H1 (cell line): Measurements from ENCODE around the gene PTMS. TPM values are rescaled to one million over a fixed set of nuclear protein-coding genes. Genes with fewer than 3 reads are reported as not detected.

Experiments used
- CTCF ChIA-PET: fragments of 300-600 bp; sonication (Branson Sonifier 250); formaldehyde crosslinking; loops from one replicate; lab custom pipeline; 2021; ENCODE audit not compliant: partially characterized antibody; lab: Charles Lee
- POLR2A ChIA-PET: fragments of 300-600 bp; sonication (Branson Sonifier 250); formaldehyde crosslinking; loops from one replicate; lab custom pipeline; 2021; ENCODE audit warnings: inconsistent platforms; ENCODE audit not compliant: partially characterized antibody; lab: Charles Lee
- DNase-seq, 2 experiments: peaks; one replicate each; pipeline versions ENCODE4 v3.0.0 to v3.0.0-alpha.2; 2010 to 2022; ENCODE audit warnings: low spot score in 2 of 2, low read depth in 1 of 2, mixed read lengths in 1 of 2
- FAIRE-seq: peaks from 2 replicates; lab custom pipeline; 2011; peaks lifted over from hg19 to GRCh38; lab: Jason Lieb, UNC
- H2AFZ ChIP-seq: 2 replicates; pipeline ENCODE4 v1.8.1; 2012; ENCODE audit warnings: low read length, inconsistent platforms
- H2AK5ac ChIP-seq: 2 replicates; pipeline ENCODE4 v1.6.1; 2013; ENCODE audit warnings: low read depth, low read length
- H2BK120ac ChIP-seq: replicated peaks from 2 replicates; pipeline ENCODE3; 2013; ENCODE audit warnings: low read depth, low read length, inconsistent platforms
- H2BK12ac ChIP-seq: 2 replicates; pipeline ENCODE4 v1.6.1; 2013; ENCODE audit warnings: low read depth, low read length
- H2BK15ac ChIP-seq: 2 replicates; pipeline ENCODE4 v1.6.1; 2013; ENCODE audit warnings: low read length
- H2BK20ac ChIP-seq: 2 replicates; pipeline ENCODE4 v1.6.1; 2013; ENCODE audit warnings: low read length
- H2BK5ac ChIP-seq: 2 replicates; pipeline ENCODE4 v1.6.1; 2013; ENCODE audit warnings: low read depth, low read length
- H3K14ac ChIP-seq: 2 replicates; pipeline ENCODE4 v1.6.1; 2013; ENCODE audit warnings: inconsistent platforms; ENCODE audit not compliant: insufficient read length
- H3K18ac ChIP-seq: 2 replicates; pipeline ENCODE4 v1.6.1; 2013; ENCODE audit warnings: low read length; ENCODE audit errors: extremely low read depth
- H3K23ac ChIP-seq: 2 replicates; pipeline ENCODE4 v1.6.1; 2013; ENCODE audit warnings: inconsistent platforms; ENCODE audit not compliant: insufficient read length
- H3K23me2 ChIP-seq: 2 replicates; pipeline ENCODE4 v1.6.1; 2013; ENCODE audit warnings: low read depth, low read length
- H3K27ac ChIP-seq: 2 replicates; pipeline ENCODE4 v1.6.1; 2011; ENCODE audit warnings: low read depth, low read length, inconsistent platforms
- H3K27me3 ChIP-seq, 4 experiments: replicated peaks in 1 of 4; 1 replicate in 1 of 4; 2 replicates in 3 of 4; pipeline versions ENCODE4 v1.6.1 to v1.8.1; 2011 to 2013; ENCODE audit warnings: low read length in 3 of 4, mild to moderate bottlenecking in 3 of 4, inconsistent platforms in 2 of 4, mixed read lengths in 2 of 4, moderate library complexity in 1 of 4; ENCODE audit not compliant: control insufficient read depth in 3 of 4, insufficient read depth in 3 of 4; ENCODE audit errors: extremely low read depth in 1 of 4
- H3K36me3 ChIP-seq, 4 experiments: 2 replicates each; pipeline versions ENCODE4 v1.6.1 to v1.8.1; 2011 to 2013; ENCODE audit warnings: mild to moderate bottlenecking in 4 of 4, low read length in 3 of 4, moderate library complexity in 2 of 4, control low read depth in 1 of 4, inconsistent platforms in 1 of 4; ENCODE audit not compliant: insufficient read depth in 4 of 4, control insufficient read depth in 2 of 4
- H3K4ac ChIP-seq: replicated peaks from 2 replicates; pipeline ENCODE3; 2013; ENCODE audit warnings: low read length, low read depth, mixed read lengths, inconsistent platforms; ENCODE audit not compliant: insufficient read length
- H3K4me1 ChIP-seq, 4 experiments: replicated peaks in 1 of 4; 1 replicate in 1 of 4; 2 replicates in 3 of 4; pipeline versions ENCODE4 v1.6.1 to v1.8.1; 2011 to 2013; ENCODE audit warnings: low read length in 3 of 4, inconsistent platforms in 2 of 4, mixed read lengths in 1 of 4; ENCODE audit not compliant: insufficient read depth in 4 of 4, control insufficient read depth in 3 of 4
- H3K4me2 ChIP-seq, 2 experiments: 2 replicates each; pipeline versions ENCODE4 v1.6.1 to v1.8.1; 2011 to 2013; ENCODE audit warnings: low read depth in 2 of 2, low read length in 2 of 2, control low read depth in 1 of 2, inconsistent platforms in 1 of 2, mild to moderate bottlenecking in 1 of 2; ENCODE audit not compliant: insufficient read depth in 1 of 2
- H3K4me3 ChIP-seq, 4 experiments: fragments of 200-600, 300-600 bp in 1 of 4; sonication (generic), shearing (Covaris generic), sonication (Bioruptor Twin) in 1 of 4; 2 replicates each; pipeline versions ENCODE4 v1.5.1 to v1.8.1; 2011 to 2016; ENCODE audit warnings: low read length in 4 of 4, low read depth in 3 of 4, control low read depth in 2 of 4, inconsistent platforms in 2 of 4, mild to moderate bottlenecking in 2 of 4, mixed read lengths in 1 of 4, moderate library complexity in 1 of 4; ENCODE audit not compliant: insufficient read depth in 2 of 4; ENCODE audit errors: extremely low read depth in 1 of 4
- H3K56ac ChIP-seq: replicated peaks from 2 replicates; pipeline ENCODE3; 2013; ENCODE audit warnings: low read depth, mild to moderate bottlenecking, mixed read lengths, low read length, inconsistent platforms; ENCODE audit not compliant: insufficient read length
- H3K79me1 ChIP-seq: 2 replicates; pipeline ENCODE4 v1.6.1; 2013; ENCODE audit warnings: low read depth, low read length, control low read depth
- H3K79me2 ChIP-seq, 2 experiments: 2 replicates each; pipeline versions ENCODE4 v1.6.1 to v1.8.1; 2012 to 2013; ENCODE audit warnings: low read length in 2 of 2, mild to moderate bottlenecking in 2 of 2, inconsistent platforms in 1 of 2; ENCODE audit not compliant: insufficient read depth in 2 of 2, control insufficient read depth in 1 of 2
- H3K9ac ChIP-seq, 4 experiments: replicated peaks in 1 of 4; 1 replicate in 1 of 4; 2 replicates in 3 of 4; pipeline versions ENCODE4 v1.6.1 to v1.8.1; 2011 to 2013; ENCODE audit warnings: low read depth in 3 of 4, low read length in 3 of 4, control low read depth in 2 of 4, mild to moderate bottlenecking in 2 of 4, moderate library complexity in 2 of 4, inconsistent platforms in 1 of 4; ENCODE audit errors: extremely low read depth in 1 of 4
- H3K9me3 ChIP-seq, 2 experiments: 2 replicates each; pipeline versions ENCODE4 v1.6.1 to v1.8.1; 2012 to 2013; ENCODE audit warnings: mild to moderate bottlenecking in 2 of 2, moderate library complexity in 2 of 2, control low read depth in 1 of 2, inconsistent platforms in 1 of 2, low read depth in 1 of 2, low read length in 1 of 2, mixed read lengths in 1 of 2; ENCODE audit not compliant: insufficient read depth in 2 of 2
- H4K20me1 ChIP-seq, 2 experiments: replicated peaks in 1 of 2; 2 replicates each; pipeline versions ENCODE3 to v1.8.1; 2011 to 2013; ENCODE audit warnings: inconsistent platforms in 2 of 2, low read length in 2 of 2, mild to moderate bottlenecking in 1 of 2; ENCODE audit not compliant: insufficient read depth in 2 of 2, control insufficient read depth in 1 of 2
- H4K5ac ChIP-seq: 2 replicates; pipeline ENCODE4 v1.6.1; 2013; ENCODE audit warnings: low read length, low read depth, mixed read lengths, inconsistent platforms; ENCODE audit not compliant: insufficient read length
- H4K8ac ChIP-seq: 2 replicates; pipeline ENCODE4 v1.8.0; 2013; ENCODE audit warnings: mild to moderate bottlenecking, moderate library complexity, low read length, inconsistent platforms; ENCODE audit not compliant: insufficient read depth; ENCODE audit errors: extremely low read depth
- H4K91ac ChIP-seq: replicated peaks from 2 replicates; pipeline ENCODE3; 2013; ENCODE audit warnings: low read length, mixed read lengths, inconsistent platforms; ENCODE audit not compliant: insufficient read length
- SAP30 ChIP-seq: fragments of 300-600 bp; sonication (generic); IDR thresholded peaks from 2 replicates; pipeline ENCODE4 v1.7.1; 2012; ENCODE audit warnings: low read length, moderate library complexity, mild to moderate bottlenecking, inconsistent platforms; ENCODE audit not compliant: insufficient read depth, insufficient replicate concordance
- SIX5 ChIP-seq: IDR thresholded peaks from 2 replicates; pipeline ENCODE4 v1.6.1; 2011; ENCODE audit warnings: mild to moderate bottlenecking, low read depth, low read length
- SP1 ChIP-seq: IDR thresholded peaks from 2 replicates; pipeline ENCODE4 v1.6.1; 2011; ENCODE audit warnings: low read depth, low read length
- WGBS, 2 experiments: shearing (Covaris generic) in 1 of 2; methylation state at CpG; one replicate each; pipeline versions ENCODE4 v1.1.6 to v1.1.7; 2013 to 2015; ENCODE audit warnings: low lambda C conversion rate in 2 of 2, mixed read lengths in 2 of 2, inconsistent platforms in 1 of 2, low coverage in 1 of 2, missing lambda C conversion rate in 1 of 2; ENCODE audit not compliant: insufficient replicate concordance in 2 of 2, insufficient coverage in 1 of 2, insufficient read length in 1 of 2; ENCODE audit errors: extremely low coverage in 1 of 2, missing lambda C conversion rate in 1 of 2; 5-methylcytosine and 5-hydroxymethylcytosine counted together
- polyA plus RNA-seq, 7 experiments: library from polyadenylated mRNA; depleted of rRNA in 3 of 7; stranded (reverse) in 5 of 7; unstranded in 2 of 7; fragments of >200 nt in 5 of 7; fragments of 200-250 nt in 2 of 7; gene quantifications; 1 replicate in 5 of 7; 2 replicates in 1 of 7; 4 replicates in 1 of 7; pipeline versions ENCODE4 v1.2.1 to v1.2.3, GENCODE V29; 2011 to 2013; ENCODE audit warnings: missing spikeins in 2 of 7, mixed read lengths in 2 of 7
- total RNA-seq: library from RNA; stranded (reverse); fragmentation: NEBNext Ultra II Directional; extraction: Animal tissue kit (Norgen Biotek cat#: 25700); gene quantifications from 2 replicates; pipeline ENCODE4 v1.2.1, GENCODE V29; 2021

The PTMS gene
- total and polyA plus RNA-seq, 2 of the 8 experiments (the other 6 are each of a cell fraction or from before 2014, with no cell fraction given): 444 to 553 TPM

DNA sequence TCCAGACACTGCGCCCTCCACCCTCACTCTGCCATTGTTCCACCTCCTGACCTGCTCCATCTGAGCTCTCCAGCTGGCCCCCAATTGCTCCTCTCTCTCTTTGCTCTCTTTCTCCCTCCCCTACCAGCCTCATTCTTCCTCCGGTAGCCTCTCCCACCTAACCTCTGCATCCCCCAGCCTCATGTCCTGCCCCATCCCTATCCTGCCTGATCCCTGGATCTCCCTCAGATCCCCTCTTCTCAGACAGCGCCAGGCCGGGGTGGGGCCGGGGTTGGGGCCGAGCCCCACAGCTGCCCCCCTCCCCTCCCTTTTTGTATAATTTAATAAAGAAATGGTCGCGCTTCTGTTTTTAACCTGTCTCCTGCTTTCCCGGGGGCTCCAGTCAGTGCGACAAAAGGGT lies 4.4 kb downstream of the PTMS start:
- Histone ChIP-seq H3K4me3 (no peak overlapping the region), H2BK12ac (no peak overlapping the region), H2BK15ac (no peak overlapping the region), H4K8ac (no peak overlapping the region), H3K4me2 (no peak overlapping the region), H3K18ac (no peak overlapping the region), H3K9me3 (no peaks in the 10 kb centered on the region), H4K5ac (no peak overlapping the region), H3K4ac (no peak overlapping the region), H4K91ac (no peak overlapping the region), H3K23me2 (peaks cover 13% of the 10 kb centered on the region), H2BK20ac (no peak overlapping the region), H3K27me3 (peaks cover 0 to 27% (median 21%) of the 10 kb centered on the region in 4 experiments; a peak in 5 of 7 replicates), H2BK120ac (no peak overlapping the region), H3K79me1 (0 out of 2 replicates have a peak, but pooled peaks cover 2% of the 10 kb centered on the region), H3K27ac (no peak overlapping the region), H3K56ac (no peak overlapping the region), H3K23ac (no peak overlapping the region), H4K20me1 (peaks cover 6 to 20% of the 10 kb centered on the region in 2 experiments), H3K36me3 (peaks cover 0 to 23% (median 5%) of the 10 kb centered on the region in 4 experiments; a peak in 6 of 8 replicates), H3K4me1 (peaks cover 4 to 36% (median 26%) of the 10 kb centered on the region in 4 experiments), H3K79me2 (peaks cover 4 to 25% of the 10 kb centered on the region in 2 experiments; a peak in 2 of 4 replicates), H3K14ac (no peak overlapping the region), H2AK5ac (0 out of 2 replicates have a peak overlapping the region, but pooled peaks have one; percentile 2), H2BK5ac (no peak overlapping the region), H2AFZ (no peak overlapping the region), H3K9ac (no peak overlapping the region)
- POLR2A ChIA-PET: interaction anchor here (0.6 to 11.6 kb wide), 10 partner anchors 8 to 81 kb away, joined by 3 to 151 read pairs (median 10); partner anchors contain the start of genes CDCA3, GPR162, MLF2 and P3H3
- TF ChIP-seq SAP30 (no peak), SIX5 (peak; percentile 27; the same call in 1 of the 2 replicates), SP1 (peak; percentile 42; the same call in 1 of the 2 replicates)
- WGBS, 2 experiments: 86% methylated on average over 6 of the region's 10 CpGs; no CpG with 5 or more reads in 1 of the 2 experiments
- DNase-seq (no peak), FAIRE-seq (no peak)
- CTCF ChIA-PET: interaction anchor here (1.6 to 29.6 kb wide), 4 partner anchors 10 to 59 kb away, joined by 3 to 532 read pairs (median 266); partner anchors contain the start of genes GNB3, GPR162, MLF2 and P3H3
